ENCODE results near the gene PDLIM1.

PDLIM1 gene

GRCh38 chr10:95331596-95332130 lies 40.9 kb upstream of the PDLIM1 start:
- no peaks in the 10 kb centered on the region for H3K27me3 ChIP-seq (ENCODE audit: control insufficient read depth, insufficient read depth, low read length)
- no peaks in the 10 kb centered on the region for H3K79me2 ChIP-seq
- H3K9me3 ChIP-seq (ENCODE audit: control insufficient read depth, low read length): no peaks in the 10 kb centered on the region
- H2AFZ ChIP-seq: no peak overlapping the region
- no peak overlapping the region for H3K4me3 ChIP-seq (ENCODE audit: low read depth, low read length)
- H3K9ac ChIP-seq: no peak overlapping the region
- no peak overlapping the region for H3K27ac ChIP-seq
- no peaks in the 10 kb centered on the region for H3K36me3 ChIP-seq (ENCODE audit: control insufficient read depth, insufficient read depth, low read length)
- no peaks in the 10 kb centered on the region for H3K4me1 ChIP-seq
- TF ChIP-seq CTCF (IDR thresholded peaks at IDR 0.05): no peak
- H3K4me2 ChIP-seq (ENCODE audit: low read length): no peak overlapping the region

- Histone ChIP-seq H2AFZ (no peak overlapping the region), H3K4me3 (ENCODE audit: low read depth, low read length) (no peak overlapping the region), H3K4me2 (ENCODE audit: low read length) (no peak overlapping the region), H3K9me3 (ENCODE audit: control insufficient read depth, low read length) (no peaks in the 10 kb centered on the region), H3K27me3 (ENCODE audit: control insufficient read depth, insufficient read depth, low read length) (no peaks in the 10 kb centered on the region), H3K79me2 (no peaks in the 10 kb centered on the region), H3K4me1 (no peaks in the 10 kb centered on the region), H3K27ac (no peak overlapping the region), H3K36me3 (ENCODE audit: control insufficient read depth, insufficient read depth, low read length) (no peaks in the 10 kb centered on the region), H3K9ac (no peak overlapping the region)
- no peak for TF ChIP-seq CTCF (IDR thresholded peaks at IDR 0.05)
Observed at GRCh38 chr10:95330966-95331453, 40.2 kb upstream of the PDLIM1 start.

GRCh38 chr10:95329296-95329695 lies 38.5 kb upstream of the PDLIM1 start:
- Histone ChIP-seq H3K9me3 (ENCODE audit: control insufficient read depth, low read length) (no peaks in the 10 kb centered on the region), H2AFZ (no peak overlapping the region), H3K79me2 (no peaks in the 10 kb centered on the region), H3K4me3 (ENCODE audit: low read depth, low read length) (no peak overlapping the region), H3K9ac (no peak overlapping the region), H3K4me1 (no peaks in the 10 kb centered on the region), H3K27me3 (ENCODE audit: control insufficient read depth, insufficient read depth, low read length) (no peaks in the 10 kb centered on the region), H3K27ac (no peak overlapping the region), H3K36me3 (ENCODE audit: control insufficient read depth, insufficient read depth, low read length) (no peaks in the 10 kb centered on the region), H3K4me2 (ENCODE audit: low read length) (no peak overlapping the region)
- no peak for TF ChIP-seq CTCF (IDR thresholded peaks at IDR 0.05)

GRCh38 chr10:95328013-95328412 lies 37.2 kb upstream of the PDLIM1 start:
- no peaks in the 10 kb centered on the region for H3K9me3 ChIP-seq (ENCODE audit: control insufficient read depth, low read length)
- no peak for TF ChIP-seq CTCF (IDR thresholded peaks at IDR 0.05)

GRCh38 chr10:95327367-95327766 lies 36.6 kb upstream of the PDLIM1 start:
- Histone ChIP-seq H3K9ac (no peak overlapping the region), H3K4me1 (no peaks in the 10 kb centered on the region), H3K9me3 (ENCODE audit: control insufficient read depth, low read length) (no peaks in the 10 kb centered on the region), H3K27me3 (ENCODE audit: control insufficient read depth, insufficient read depth, low read length) (no peaks in the 10 kb centered on the region), H3K36me3 (ENCODE audit: control insufficient read depth, insufficient read depth, low read length) (no peaks in the 10 kb centered on the region), H3K27ac (peak overlapping the region; percentile 25), H3K79me2 (no peaks in the 10 kb centered on the region), H2AFZ (no peak overlapping the region), H3K4me3 (ENCODE audit: low read depth, low read length) (no peak overlapping the region), H3K4me2 (ENCODE audit: low read length) (no peak overlapping the region)
- TF ChIP-seq CTCF (IDR thresholded peaks at IDR 0.05): no peak

More at GRCh38 chr10:95328013-95328412, 37.2 kb upstream of the PDLIM1 start:
- Histone ChIP-seq H3K4me1 (no peaks in the 10 kb centered on the region), H3K27ac (peak overlapping the region; percentile 25), H3K9ac (no peak overlapping the region), H3K79me2 (no peaks in the 10 kb centered on the region), H3K4me3 (ENCODE audit: low read depth, low read length) (no peak overlapping the region), H3K27me3 (ENCODE audit: control insufficient read depth, insufficient read depth, low read length) (no peaks in the 10 kb centered on the region), H3K36me3 (ENCODE audit: control insufficient read depth, insufficient read depth, low read length) (no peaks in the 10 kb centered on the region), H3K4me2 (ENCODE audit: low read length) (no peak overlapping the region), H2AFZ (no peak overlapping the region)

All from parathyroid adenoma (tissue), 2 donors.